Spleen (tissue), 7 donors: Measurements from ENCODE around the gene DRAP1.

Source experiments
- CTCF ChIP-seq, 11 experiments: fragments of 200-600 bp in 7 of 11; fragments of 450-650 bp in 4 of 11; sonication (generic) in 4 of 11; IDR thresholded peaks in 8 of 11; conservative IDR thresholded peaks in 3 of 11; 1 replicate in 7 of 11; 2 replicates in 4 of 11; pipeline versions ENCODE4 v1.4.0 to v1.8.0; 2016 to 2021; ENCODE audit warnings: antibody characterized with exemption in 11 of 11, inconsistent platforms in 4 of 11, mild to moderate bottlenecking in 1 of 11
- POLR2A ChIP-seq, 3 donors: fragments of 450-650 bp; IDR thresholded peaks; one replicate each; pipeline ENCODE4 v1.5.1; 2017; ENCODE audit warnings: antibody characterized with exemption in 3 of 3, mild to moderate bottlenecking in 1 of 3
- donor health status: DM: no; HTN: no; CAD: no; lungs with moderate emphysema.
- donor health status: DM: no; HTN: no; CAD: no.
- donor health status: DM: no; HTN: no; CAD: no.

- TF ChIP-seq POLR2A (IDR thresholded peaks at IDR 0.05) (no peak), CTCF (IDR thresholded peaks at IDR 0.05 in 8 of 11, conservative IDR thresholded peaks at IDR 0.05 in 3 of 11) (no peak)
These were observed 36.0 kb upstream of the DRAP1 start for GRCh38 chr11:65883058-65883761.
